Suprapubic skin (tissue), 4 donors: ENCODE data around the gene ZFYVE28. TPM values are rescaled to one million over a fixed set of nuclear protein-coding genes. Genes with fewer than 3 reads are reported as not detected.

Source experiments
- DNase-seq, 2 donors: peaks; one replicate each; pipeline ENCODE4 v3.0.0-alpha.2; 2019; ENCODE audit warnings: low spot score in 2 of 2
- H3K27ac ChIP-seq: fragments of 200-600 bp; sonication (generic); one replicate; pipeline ENCODE4 v1.5.1; 2019
- H3K27me3 ChIP-seq: fragments of 200-600 bp; sonication (generic); one replicate; pipeline ENCODE4 v1.5.1; 2019
- H3K36me3 ChIP-seq: fragments of 200-600 bp; sonication (generic); one replicate; pipeline ENCODE4 v1.5.1; 2019
- H3K4me1 ChIP-seq: fragments of 200-600 bp; sonication (generic); one replicate; pipeline ENCODE4 v1.5.1; 2019
- H3K4me3 ChIP-seq: fragments of 200-600 bp; sonication (generic); one replicate; pipeline ENCODE4 v1.5.1; 2019; ENCODE audit warnings: mild to moderate bottlenecking
- H3K9me3 ChIP-seq: fragments of 200-600 bp; sonication (generic); one replicate; pipeline ENCODE4 v1.5.1; 2019
- CTCF ChIP-seq, 2 donors: fragments of 200-600 bp in 1 of 2; fragments of 450-650 bp in 1 of 2; sonication (generic) in 1 of 2; IDR thresholded peaks; one replicate each; pipeline ENCODE4 v1.5.1; 2016 to 2019; ENCODE audit warnings: antibody characterized with exemption in 2 of 2, mild to moderate bottlenecking in 1 of 2, moderate library complexity in 1 of 2
- EP300 ChIP-seq: sonication (generic); formaldehyde crosslinking; IDR thresholded peaks from one replicate; pipeline ENCODE4 v1.6.1; 2017; ENCODE audit warnings: antibody characterized with exemption
- POLR2A ChIP-seq, 2 donors: fragments of 450-650 bp; IDR thresholded peaks; one replicate each; pipeline ENCODE4 v1.6.1; 2017; ENCODE audit warnings: antibody characterized with exemption in 2 of 2, mild to moderate bottlenecking in 2 of 2, moderate library complexity in 2 of 2
- POLR2AphosphoS5 ChIP-seq, 3 donors: sonication (generic); formaldehyde crosslinking; IDR thresholded peaks; one replicate each; pipeline ENCODE4 v1.6.1; 2017; ENCODE audit warnings: antibody characterized with exemption in 3 of 3
- WGBS: methylation state at CpG from one replicate; pipeline ENCODE4 v1.1.5; 2018; 5-methylcytosine and 5-hydroxymethylcytosine counted together
- total RNA-seq, 4 donors: library from RNA; depleted of rRNA; stranded (reverse); fragments of >200 nt; gene quantifications; one replicate each; pipeline ENCODE4 v1.1.0, GENCODE V29; 2016

ZFYVE28 gene
- total RNA-seq, 4 donors from 2014 or later, result 7.6 to 21.3 (median 9.9) TPM

- H3K4me1 ChIP-seq, result peaks cover 7% of the 10 kb centered on the region
- no peaks in the 10 kb centered on the region for H3K36me3 ChIP-seq
- no peaks in the 10 kb centered on the region for H3K27me3 ChIP-seq
- H3K4me3 ChIP-seq, result no peak overlapping the region
- H3K27ac ChIP-seq, result no peak overlapping the region
- DNase-seq, result no peak
- no peaks in the 10 kb centered on the region for H3K9me3 ChIP-seq
- WGBS, result 84% methylated on average over 18 of the region's 21 CpGs
- TF ChIP-seq EP300 (no peak), POLR2A (IDR thresholded peaks at IDR 0.05) (no peak), CTCF (IDR thresholded peaks at IDR 0.05) (no peak), POLR2AphosphoS5 (IDR thresholded peaks at IDR 0.05) (no peak)
These were observed 21.6 kb downstream of the ZFYVE28 start for GRCh38 chr4:2396781-2397368.

GRCh38 chr4:2395584-2395983 lies 22.9 kb downstream of the ZFYVE28 start:
- DNase-seq, result no peak
- Histone ChIP-seq H3K36me3 (no peaks in the 10 kb centered on the region), H3K27me3 (no peaks in the 10 kb centered on the region), H3K4me1 (no peaks in the 10 kb centered on the region), H3K27ac (no peak overlapping the region), H3K4me3 (no peak overlapping the region), H3K9me3 (no peaks in the 10 kb centered on the region)
- no CpG with 5 or more reads among the region's 9 CpGs for WGBS
- no peak for TF ChIP-seq POLR2A (IDR thresholded peaks at IDR 0.05)
- no peak for TF ChIP-seq EP300
- no peak for TF ChIP-seq POLR2AphosphoS5 (IDR thresholded peaks at IDR 0.05)
- no peak for TF ChIP-seq CTCF (IDR thresholded peaks at IDR 0.05)

- Histone ChIP-seq H3K27ac (no peak overlapping the region), H3K27me3 (no peaks in the 10 kb centered on the region), H3K4me3 (no peak overlapping the region), H3K36me3 (no peaks in the 10 kb centered on the region), H3K4me1 (no peaks in the 10 kb centered on the region), H3K9me3 (no peaks in the 10 kb centered on the region)
- no peak for TF ChIP-seq EP300
- no peak for TF ChIP-seq POLR2AphosphoS5 (IDR thresholded peaks at IDR 0.05)
- no peak for TF ChIP-seq POLR2A (IDR thresholded peaks at IDR 0.05)
- TF ChIP-seq CTCF (IDR thresholded peaks at IDR 0.05), result no peak
- DNase-seq, result no peak
- 86% methylated on average over 9 of the region's 9 CpGs for WGBS
These were observed 23.4 kb downstream of the ZFYVE28 start for GRCh38 chr4:2395038-2395437.

- Histone ChIP-seq H3K9me3 (no peaks in the 10 kb centered on the region), H3K27ac (no peak overlapping the region), H3K4me1 (no peaks in the 10 kb centered on the region), H3K27me3 (no peaks in the 10 kb centered on the region), H3K4me3 (no peak overlapping the region), H3K36me3 (no peaks in the 10 kb centered on the region)
- WGBS, result 97% methylated on average over 10 of the region's 17 CpGs
- DNase-seq, result no peak
- TF ChIP-seq POLR2AphosphoS5 (IDR thresholded peaks at IDR 0.05) (no peak), CTCF (IDR thresholded peaks at IDR 0.05) (no peak), EP300 (no peak), POLR2A (IDR thresholded peaks at IDR 0.05) (no peak)
These were observed 23.9 kb downstream of the ZFYVE28 start for GRCh38 chr4:2394528-2394927.

- H3K4me3 ChIP-seq, result no peak overlapping the region
- peaks cover 5% of the 10 kb centered on the region for H3K4me1 ChIP-seq
- H3K27me3 ChIP-seq, result no peaks in the 10 kb centered on the region
- H3K9me3 ChIP-seq, result no peaks in the 10 kb centered on the region
- TF ChIP-seq POLR2A (IDR thresholded peaks at IDR 0.05) (no peak), CTCF (IDR thresholded peaks at IDR 0.05) (no peak), EP300 (no peak), POLR2AphosphoS5 (IDR thresholded peaks at IDR 0.05) (no peak)
- WGBS, result 25% methylated on average over 28 of the region's 28 CpGs
- no peaks in the 10 kb centered on the region for H3K36me3 ChIP-seq
- no peak overlapping the region for H3K27ac ChIP-seq
- no peak for DNase-seq
These were observed 24.8 kb downstream of the ZFYVE28 start for GRCh38 chr4:2393353-2394270.
